Endothelial cell (in vitro differentiated cells): ENCODE measurements around the gene MAPKAPK2. TPM values are rescaled to one million over a fixed set of nuclear protein-coding genes. Genes with fewer than 3 reads are reported as not detected.

Experiments
- DNase-seq: peaks from one replicate; pipeline ENCODE4 v3.0.0; 2021; ENCODE audit warnings: low spot score
- H3K27ac Mint-ChIP-seq: one replicate; pipeline ENCODE4 v1.8.0; 2021; ENCODE audit warnings: mixed read lengths, inconsistent platforms; ENCODE audit not compliant: unreplicated experiment
- H3K27me3 Mint-ChIP-seq: one replicate; pipeline ENCODE4 v1.8.0; 2021; ENCODE audit warnings: mild to moderate bottlenecking, moderate library complexity, mixed read lengths, inconsistent platforms; ENCODE audit not compliant: unreplicated experiment
- H3K36me3 Mint-ChIP-seq: one replicate; pipeline ENCODE4 v1.8.0; 2021; ENCODE audit warnings: mild to moderate bottlenecking, low read depth, mixed read lengths, inconsistent platforms; ENCODE audit not compliant: unreplicated experiment
- H3K4me1 Mint-ChIP-seq: one replicate; pipeline ENCODE4 v1.8.0; 2021; ENCODE audit warnings: mild to moderate bottlenecking, mixed read lengths, inconsistent platforms; ENCODE audit not compliant: unreplicated experiment
- H3K4me3 Mint-ChIP-seq: one replicate; pipeline ENCODE4 v1.8.0; 2021; ENCODE audit warnings: mild to moderate bottlenecking, mixed read lengths, inconsistent platforms; ENCODE audit not compliant: unreplicated experiment
- H3K9me3 Mint-ChIP-seq: one replicate; pipeline ENCODE4 v1.8.0; 2021; ENCODE audit warnings: mixed read lengths, inconsistent platforms; ENCODE audit not compliant: unreplicated experiment
- CTCF ChIP-seq: fragments of 200-600 bp; sonication (generic); IDR thresholded peaks from one replicate; pipeline ENCODE4 v1.5.0; 2021; ENCODE audit warnings: antibody characterized with exemption; ENCODE audit not compliant: unreplicated experiment
- total RNA-seq: library from RNA; stranded (reverse); fragmentation: NEBNext Ultra II Directional; extraction: Animal tissue kit (Norgen Biotek cat#: 25700); gene quantifications from one replicate; pipeline ENCODE4 v1.2.1, GENCODE V29; 2021; ENCODE audit not compliant: unreplicated experiment

The MAPKAPK2 gene
- total RNA-seq, 1 donor from 2014 or later = 109 TPM

GRCh38 chr1:206737729-206738201 lies 53.1 kb downstream of the MAPKAPK2 start:
- H3K27ac Mint-ChIP-seq = no peak overlapping the region

GRCh38 chr1:206738370-206739366 lies 54.0 kb downstream of the MAPKAPK2 start:
- Mint-ChIP-seq H3K4me1 (peaks cover 11% of the 10 kb centered on the region), H3K27ac (no peak overlapping the region), H3K4me3 (no peak overlapping the region), H3K9me3 (no peaks in the 10 kb centered on the region), H3K36me3 (peaks cover 9% of the 10 kb centered on the region), H3K27me3 (peaks cover 6% of the 10 kb centered on the region)
- peak; percentile 19 for TF ChIP-seq CTCF
- DNase-seq = no peak

More at GRCh38 chr1:206737729-206738201, 53.1 kb downstream of the MAPKAPK2 start:
- DNase-seq = no peak
- no peak overlapping the region for H3K4me3 Mint-ChIP-seq
- H3K27me3 Mint-ChIP-seq = peaks cover 13% of the 10 kb centered on the region
- peaks cover 15% of the 10 kb centered on the region for H3K4me1 Mint-ChIP-seq
- TF ChIP-seq CTCF = no peak
- H3K9me3 Mint-ChIP-seq = no peaks in the 10 kb centered on the region
- peaks cover 17% of the 10 kb centered on the region for H3K36me3 Mint-ChIP-seq

DNA sequence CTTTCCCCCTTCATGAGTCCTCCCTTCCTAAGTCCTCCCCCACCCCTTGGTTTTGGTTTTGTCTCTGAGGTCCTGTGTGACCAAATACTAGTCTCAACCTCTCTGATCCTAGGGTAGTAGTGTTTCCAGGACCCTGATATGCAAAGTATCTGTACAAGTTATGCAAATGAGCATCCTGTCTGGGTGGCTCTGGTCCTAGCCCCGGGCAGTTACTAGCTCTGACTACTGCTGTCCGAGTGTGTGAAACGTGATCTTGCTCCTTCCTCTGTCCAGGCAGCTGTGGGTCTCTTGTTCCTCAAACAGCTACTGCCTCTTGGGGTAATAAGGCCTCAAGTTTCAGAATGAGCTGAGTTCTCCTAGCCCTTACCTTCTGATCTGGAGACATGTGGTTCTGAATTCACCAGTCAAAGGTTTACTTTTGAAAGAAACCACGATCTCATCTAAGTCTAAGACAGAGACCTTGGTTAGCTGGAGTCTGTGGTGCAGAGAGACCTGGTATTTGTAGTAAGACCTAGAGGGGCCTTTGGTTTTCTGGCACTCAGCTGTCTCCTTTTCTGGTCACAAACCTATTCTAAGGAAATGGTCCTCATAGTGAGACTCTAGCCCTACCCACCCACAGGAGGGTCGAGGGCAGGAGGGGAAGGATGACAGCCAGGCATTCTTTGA lies 54.8 kb downstream of the MAPKAPK2 start:
- Mint-ChIP-seq H3K4me3 (no peak overlapping the region), H3K27ac (no peak overlapping the region), H3K27me3 (peaks cover 6% of the 10 kb centered on the region), H3K36me3 (peaks cover 6% of the 10 kb centered on the region), H3K4me1 (peaks cover 11% of the 10 kb centered on the region), H3K9me3 (no peaks in the 10 kb centered on the region)
- no peak for DNase-seq
- TF ChIP-seq CTCF = no peak

- no peak overlapping the region for H3K27ac Mint-ChIP-seq
These were observed 56.5 kb downstream of the MAPKAPK2 start for GRCh38 chr1:206741142-206741701.

More at GRCh38 chr1:206741142-206741701, 56.5 kb downstream of the MAPKAPK2 start:
- no peaks in the 10 kb centered on the region for H3K36me3 Mint-ChIP-seq
- no peak for TF ChIP-seq CTCF
- H3K27me3 Mint-ChIP-seq = peaks cover 6% of the 10 kb centered on the region
- H3K4me1 Mint-ChIP-seq = peaks cover 9% of the 10 kb centered on the region
- no peak overlapping the region for H3K4me3 Mint-ChIP-seq
- no peaks in the 10 kb centered on the region for H3K9me3 Mint-ChIP-seq
- no peak for DNase-seq
